Forelimb muscle (tissue), 1 donor: ENCODE results near the gene COG4. TPM values are rescaled to one million over a fixed set of nuclear protein-coding genes. Genes with fewer than 3 reads are reported as not detected.

ENCODE experiments used
- DNase-seq: peaks from one replicate; pipeline ENCODE4 v3.0.0-alpha.2; 2013; ENCODE audit warnings: low read depth
- polyA plus RNA-seq: library from polyadenylated mRNA; unstranded; fragments of 120-200 nt; gene quantifications from one replicate; pipeline ENCODE4 v1.2.1, GENCODE V29; 2013; ENCODE audit not compliant: insufficient read length

Gene COG4
- polyA plus RNA-seq, 1 donor: 41.5 TPM

GRCh38 chr16:70434484-70435260 is 88.7 kb downstream of the COG4 start:
- no peak for DNase-seq

- DNase-seq: no peak
These were observed 89.8 kb downstream of the COG4 start for GRCh38 chr16:70433458-70434103.

- no peak for DNase-seq
These were observed 90.5 kb downstream of the COG4 start for GRCh38 chr16:70432723-70433457.

GRCh38 chr16:70432356-70432722 is 91.0 kb downstream of the COG4 start:
- no peak for DNase-seq

- no peak for DNase-seq
These were observed 92.5 kb downstream of the COG4 start for GRCh38 chr16:70430667-70431536.

Other genes with a start within 250 kb of the COG4 start
- gene AARS1, start 234.0 kb downstream of the COG4 start, polyA plus RNA-seq: 60.2 TPM
- 19.9 TPM for gene DDX19B, start 224.4 kb downstream of the COG4 start, polyA plus RNA-seq
- gene DDX19A, start 176.7 kb downstream of the COG4 start, polyA plus RNA-seq: 33.9 TPM
- 24.1 TPM for gene ST3GAL2, start 84.5 kb downstream of the COG4 start, polyA plus RNA-seq
- gene FCSK, start 69.0 kb downstream of the COG4 start, polyA plus RNA-seq: 8.4 TPM
- 202 TPM for gene SF3B3, start 262 bp upstream of the COG4 start, polyA plus RNA-seq
- gene IL34, start 123.0 kb upstream of the COG4 start, polyA plus RNA-seq: 5.0 TPM
- 126 TPM for gene MTSS2, start 162.5 kb upstream of the COG4 start, polyA plus RNA-seq